Measurements from ENCODE around the gene SH3RF1.

The SH3RF1 gene

DNA sequence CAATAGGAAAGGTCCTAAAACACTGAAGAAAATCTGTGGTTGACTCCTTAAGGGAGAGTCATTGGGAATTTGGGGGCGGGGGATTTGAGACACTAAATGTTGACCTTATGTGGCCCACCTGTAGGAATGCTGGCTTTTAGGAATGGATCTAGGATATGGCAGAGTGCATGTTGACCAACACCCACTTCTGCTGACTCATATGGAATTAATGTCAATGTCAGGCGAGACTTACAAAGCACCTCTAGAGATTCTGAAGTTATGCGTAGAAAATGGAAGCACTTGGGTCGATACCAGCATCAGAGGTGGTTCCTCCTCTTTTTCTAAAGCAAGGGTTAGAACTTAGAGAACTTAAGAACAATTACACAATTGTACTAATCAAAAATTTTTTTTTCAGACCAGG, 160.1 kb downstream of the SH3RF1 start:
- no peak for DNase-seq (ENCODE audit: low read depth in 3 of 3, low spot score in 1 of 3)

DNA sequence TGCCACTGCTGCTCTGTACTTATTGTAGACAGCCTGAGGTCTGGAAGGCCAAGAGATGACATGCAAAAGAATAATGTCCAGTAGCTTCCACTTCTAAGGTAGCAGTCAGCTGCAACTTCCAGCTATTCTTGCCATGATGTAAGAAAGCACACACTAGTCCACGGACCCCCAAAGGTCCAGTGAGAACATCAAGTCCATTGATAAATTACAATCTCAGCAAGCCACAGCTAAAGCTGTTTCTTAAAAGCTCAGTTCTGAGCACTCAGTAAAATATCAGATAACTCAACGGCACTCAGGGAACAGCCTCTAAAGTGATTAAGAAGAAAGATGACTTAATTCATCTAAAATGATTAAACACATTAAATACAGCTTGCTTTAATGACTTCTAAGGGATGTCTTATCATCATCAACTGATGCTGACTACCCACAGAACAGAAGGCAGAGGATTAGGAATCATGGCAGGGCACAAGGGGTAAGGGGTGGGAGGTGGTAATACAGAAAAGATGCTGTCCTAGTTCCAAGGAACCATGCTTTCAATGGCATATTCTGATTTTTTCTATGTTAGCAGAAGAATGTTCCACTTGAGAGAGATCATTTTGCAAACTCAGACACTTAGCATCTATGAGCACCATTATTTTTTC, 161.6 kb downstream of the SH3RF1 start:
- no peak for DNase-seq (ENCODE audit: low read depth in 3 of 3, low spot score in 1 of 3)

- DNase-seq (ENCODE audit: low read depth in 3 of 3, low spot score in 1 of 3) = no peak
Observed at GRCh38 chr4:169108303-169108702, 162.5 kb downstream of the SH3RF1 start.

- DNase-seq (ENCODE audit: low read depth in 3 of 3, low spot score in 1 of 3) = no peak
Observed at GRCh38 chr4:169107528-169107927, 163.2 kb downstream of the SH3RF1 start.

- no peak for DNase-seq (ENCODE audit: low read depth in 3 of 3, low spot score in 1 of 3)
Observed at GRCh38 chr4:169106696-169107229, 164.0 kb downstream of the SH3RF1 start.

DNA sequence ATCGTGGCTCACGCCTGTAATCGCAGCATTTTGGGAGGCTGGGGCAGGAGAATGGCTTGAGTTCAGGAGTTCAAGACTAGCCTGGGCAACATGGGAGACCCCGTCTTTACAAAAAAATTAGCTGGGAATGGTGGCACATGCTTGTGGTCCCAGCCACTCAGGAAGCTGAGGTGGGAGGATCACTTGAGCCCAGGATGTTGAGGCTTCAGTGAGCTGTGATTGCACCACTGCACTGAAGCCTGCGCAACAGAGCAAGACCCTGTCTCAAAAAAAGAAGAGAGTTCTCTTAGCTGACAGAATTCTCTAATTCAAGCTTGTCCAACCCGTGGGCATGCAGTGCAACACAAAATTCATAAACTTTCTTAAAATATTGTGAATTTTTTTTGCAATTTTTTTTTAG, 165.1 kb downstream of the SH3RF1 start:
- no peak for DNase-seq (ENCODE audit: low read depth in 3 of 3, low spot score in 1 of 3)

- DNase-seq (ENCODE audit: low read depth in 3 of 3, low spot score in 1 of 3) = no peak
Observed at GRCh38 chr4:169103966-169104412, 166.8 kb downstream of the SH3RF1 start.

DNA sequence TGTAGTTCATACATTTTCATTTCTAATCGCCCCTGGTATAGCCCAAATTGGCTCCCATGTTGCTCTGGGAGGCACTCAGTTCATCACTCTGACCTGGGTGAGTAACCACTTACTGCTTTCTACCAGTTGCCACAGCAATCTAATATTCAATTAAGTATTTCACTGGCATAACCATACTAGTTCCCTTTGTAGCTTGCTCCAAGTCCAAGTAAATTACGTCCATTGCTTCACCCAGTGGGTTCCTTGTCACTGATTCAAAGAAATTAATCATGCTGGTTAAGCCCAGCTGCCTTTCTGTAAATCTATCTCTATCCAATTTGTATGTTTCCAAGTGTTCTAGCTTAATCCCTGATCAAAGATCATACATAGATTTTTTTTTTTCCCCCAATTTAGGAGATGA, 168.7 kb downstream of the SH3RF1 start:
- DNase-seq (ENCODE audit: low read depth in 3 of 3, low spot score in 1 of 3) = no peak

DNA sequence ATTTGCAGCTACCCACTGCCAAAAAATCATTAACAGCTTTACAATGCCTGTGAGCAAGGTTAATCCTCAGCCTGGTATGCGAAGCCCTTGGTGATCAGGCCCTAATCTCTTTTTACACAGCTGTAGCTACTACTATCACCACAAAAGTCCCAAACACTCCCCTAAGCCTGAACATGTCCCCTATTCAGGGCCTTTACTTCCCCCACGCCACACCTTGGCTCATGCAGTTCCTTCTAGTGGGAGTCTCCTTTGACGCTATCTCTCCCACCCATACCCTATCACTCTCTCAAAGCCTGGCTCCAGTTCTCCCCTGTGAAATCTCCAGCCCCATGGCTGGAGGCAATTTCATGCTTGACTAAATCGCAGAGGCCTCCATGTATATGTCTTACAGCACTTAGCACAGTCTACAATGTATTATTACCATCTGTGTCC, 170.1 kb downstream of the SH3RF1 start:
- no peak for DNase-seq (ENCODE audit: low read depth in 3 of 3, low spot score in 1 of 3)

DNA sequence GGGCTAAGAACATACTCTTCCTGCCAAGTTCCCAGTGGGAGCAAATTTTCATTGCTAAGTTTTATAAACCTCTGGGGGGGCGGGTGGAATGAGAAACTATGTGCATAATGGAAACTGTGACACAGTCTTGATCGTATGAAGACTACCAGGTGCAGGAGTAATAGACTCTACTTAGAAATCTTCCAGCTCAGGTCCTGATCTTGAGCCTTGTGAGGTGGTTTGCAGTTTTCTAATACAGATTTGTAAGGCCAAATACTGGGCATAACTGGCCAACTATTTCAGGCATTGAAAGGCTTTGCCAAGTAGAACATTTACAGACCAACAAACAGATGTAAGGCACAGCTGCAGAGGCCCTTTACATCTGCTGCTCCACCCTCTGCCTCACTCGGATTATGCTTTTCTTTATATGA, 171.0 kb downstream of the SH3RF1 start:
- no peak for DNase-seq (ENCODE audit: low read depth in 3 of 3, low spot score in 1 of 3)

DNA sequence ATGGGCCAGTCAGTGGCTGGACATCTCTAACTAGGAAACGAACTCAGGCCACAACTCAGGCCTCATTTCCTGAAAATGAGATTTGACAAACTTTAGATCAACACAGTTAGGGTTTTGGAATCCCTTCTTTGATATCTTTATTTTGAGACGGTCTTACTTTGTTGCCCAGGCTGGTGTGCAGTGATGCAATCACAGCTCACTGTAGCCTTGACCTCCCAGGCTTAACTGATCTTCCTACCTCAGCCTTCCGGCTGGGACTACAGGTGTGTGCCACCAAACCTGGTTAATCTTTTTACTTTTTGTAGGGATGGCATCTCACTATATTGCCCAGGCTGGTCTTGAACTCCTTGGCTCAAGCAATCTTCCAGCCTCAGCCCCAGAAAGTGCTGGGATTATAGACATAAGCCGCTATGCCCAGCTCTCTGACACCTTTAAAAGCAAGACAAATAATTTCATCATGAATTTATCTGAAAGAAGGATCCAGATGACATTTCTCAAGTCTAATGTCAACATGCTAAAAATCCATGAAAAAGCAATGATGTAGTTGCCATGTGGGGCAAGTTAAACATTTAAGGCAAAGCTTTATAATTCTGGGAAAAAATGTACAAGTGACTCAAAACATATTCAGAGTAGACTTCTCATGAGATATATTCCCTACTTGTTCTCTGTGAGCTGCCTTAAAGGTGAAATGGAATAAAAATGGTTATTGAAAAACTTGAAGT, 171.6 kb downstream of the SH3RF1 start:
- DNase-seq (ENCODE audit: low read depth in 3 of 3, low spot score in 1 of 3) = no peak

DNA sequence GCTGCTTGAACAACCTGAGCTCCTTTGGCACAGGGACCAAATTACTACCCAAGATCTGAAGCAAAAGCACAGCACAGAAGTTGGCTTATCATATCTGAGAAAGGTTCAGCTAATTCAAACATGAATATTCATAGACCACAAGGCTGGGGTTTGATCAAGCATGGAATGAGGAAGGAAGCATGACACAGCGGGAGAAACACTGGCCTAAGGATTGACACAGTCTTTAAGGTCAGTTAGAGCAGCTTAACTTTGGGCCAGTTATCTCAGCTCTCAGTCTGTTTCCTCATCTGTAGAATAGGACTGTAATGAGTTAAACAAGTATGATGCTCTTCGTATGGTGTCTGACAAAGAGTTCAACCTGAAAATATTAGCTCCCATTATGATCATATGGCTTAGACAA, 172.2 kb downstream of the SH3RF1 start:
- DNase-seq (ENCODE audit: low read depth in 3 of 3, low spot score in 1 of 3) = no peak

- no peak for DNase-seq (ENCODE audit: low read depth in 3 of 3, low spot score in 1 of 3)
Observed at GRCh38 chr4:169098054-169098497, 172.7 kb downstream of the SH3RF1 start.

GRCh38 chr4:169096221-169096620, 174.5 kb downstream of the SH3RF1 start:
- no peak for DNase-seq (ENCODE audit: low read depth in 3 of 3, low spot score in 1 of 3)

DNA sequence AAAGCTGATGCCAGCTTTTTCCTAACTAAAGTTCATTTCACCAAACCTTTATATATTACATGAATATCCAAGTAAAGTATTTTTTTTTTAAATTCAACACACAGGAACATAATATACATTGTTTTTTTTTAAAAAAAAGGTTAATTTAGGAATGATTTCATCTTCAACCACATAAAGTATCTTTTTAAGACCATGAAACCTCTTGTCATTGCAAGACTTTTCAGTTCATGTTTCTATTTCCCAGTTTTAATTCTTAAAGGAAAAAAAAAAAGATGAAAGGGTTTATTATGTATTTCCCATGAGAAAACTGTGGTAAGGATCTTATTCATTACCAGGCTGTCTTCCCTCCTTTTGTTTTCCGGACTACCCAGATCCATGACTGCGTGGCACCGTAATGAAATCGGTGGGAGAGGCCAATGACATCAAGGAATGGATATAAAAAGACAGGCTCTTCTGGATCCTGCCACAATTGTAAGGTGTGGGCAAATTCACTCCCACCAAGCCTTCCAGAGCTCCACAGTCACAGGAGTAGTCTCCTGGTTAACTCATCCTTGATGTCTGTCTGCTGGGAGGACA, 176.0 kb downstream of the SH3RF1 start:
- no peak for DNase-seq (ENCODE audit: low read depth in 3 of 3, low spot score in 1 of 3)

DNA sequence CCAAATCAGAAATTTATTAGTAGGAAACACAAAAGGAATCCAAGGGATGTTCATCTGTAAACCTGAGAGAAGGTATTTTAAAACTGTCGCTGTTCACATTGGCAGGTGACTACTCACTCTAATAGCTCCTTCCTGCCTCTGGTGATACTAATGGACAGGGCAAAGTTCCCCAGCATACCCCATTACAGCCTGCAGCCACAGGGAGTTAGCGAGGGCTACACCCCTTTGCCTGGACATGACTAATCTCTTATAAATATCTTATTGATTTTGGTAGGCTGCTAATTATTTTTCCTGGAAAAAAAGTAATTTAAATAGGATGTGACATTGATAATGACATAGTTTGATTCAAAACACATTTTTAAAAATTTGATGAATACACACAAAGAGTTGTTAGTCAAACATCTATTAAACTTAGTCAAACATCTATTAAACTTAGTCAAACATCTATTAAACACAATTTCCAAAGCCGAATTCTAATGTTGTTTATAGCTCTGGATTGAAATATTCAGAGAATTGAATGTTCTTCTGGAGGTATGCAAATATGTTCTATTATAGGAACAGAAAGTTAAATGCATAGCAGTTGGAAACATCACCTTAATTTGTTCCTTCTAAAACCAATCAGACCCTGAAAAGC, 177.8 kb downstream of the SH3RF1 start:
- DNase-seq (ENCODE audit: low read depth in 3 of 3, low spot score in 1 of 3) = no peak

GRCh38 chr4:169090484-169091215, 180.1 kb downstream of the SH3RF1 start:
- no peak for DNase-seq (ENCODE audit: low read depth in 3 of 3, low spot score in 1 of 3)

GRCh38 chr4:169089004-169089403, 181.8 kb downstream of the SH3RF1 start:
- no peak for DNase-seq (ENCODE audit: low read depth in 3 of 3, low spot score in 1 of 3)

- no peak for DNase-seq (ENCODE audit: low read depth in 3 of 3, low spot score in 1 of 3)
Observed at GRCh38 chr4:169084954-169085353, 185.8 kb downstream of the SH3RF1 start.

GRCh38 chr4:169080981-169081380, 189.8 kb downstream of the SH3RF1 start:
- DNase-seq (ENCODE audit: low read depth in 3 of 3, low spot score in 1 of 3) = no peak

Data from stimulated activated CD4-positive, alpha-beta T cell treated with anti-CD3 and anti-CD28 coated beads, TNF-alpha, amount 100 ng/mL, for 1 hour (primary cell).